Posterior cingulate gyrus (tissue), 11 donors: ENCODE measurements around the gene CFAP300.
A peak's percentile ranks its signal among the peaks of the same experiment; 100 is the strongest.

ENCODE experiments used
- DNase-seq, 10 donors: peaks; one replicate each; pipeline versions ENCODE4 v3.0.0 to v3.0.0-alpha.2; 2020 to 2021; ENCODE audit warnings: mixed read lengths in 3 of 10
- intact Hi-C: fragments of 100-400 bp; cut with DNase I; formaldehyde crosslinking; loops from one replicate; pipeline ENCODE4 v1.15.1; 2023

The CFAP300 gene

GRCh38 chr11:102071497-102072472 is 24.5 kb downstream of the CFAP300 start:
- DNase-seq, result no peak
- intact Hi-C loops, result no loop called here

GRCh38 chr11:102073253-102073652 is 26.0 kb downstream of the CFAP300 start:
- DNase-seq, result no peak
- intact Hi-C loops, result no loop called here

- intact Hi-C loops, result no loop called here
- no peak for DNase-seq
Measured at GRCh38 chr11:102079625-102080024, 32.4 kb downstream of the CFAP300 start.

GRCh38 chr11:102081313-102081712 is 34.1 kb downstream of the CFAP300 start:
- intact Hi-C loops, result no loop called here
- no peak for DNase-seq

- no peak for DNase-seq
- intact Hi-C loops, result no loop called here
Measured at GRCh38 chr11:102085864-102086551, 38.8 kb downstream of the CFAP300 start.

- no peak for DNase-seq
- intact Hi-C loops, result no loop called here
Measured at GRCh38 chr11:102097186-102097585, 49.9 kb downstream of the CFAP300 start.

- no peak for DNase-seq
Measured at GRCh38 chr11:102099755-102100154, 52.5 kb downstream of the CFAP300 start.

GRCh38 chr11:102108734-102109440 is 61.6 kb downstream of the CFAP300 start:
- no peak for DNase-seq
- intact Hi-C loops, result no loop called here

More at GRCh38 chr11:102099755-102100154, 52.5 kb downstream of the CFAP300 start:
- intact Hi-C loops, result no loop called here

GRCh38 chr11:102109896-102110760 is 62.9 kb downstream of the CFAP300 start, which contains the start of gene YAP1:
YAP1 (plus strand) TSS chr11:102110447; CDS start chr11:102110849, 402 bp downstream.
- intact Hi-C loops, result no loop called here
- peak; percentile 22 to 93 (median 60) for DNase-seq

GRCh38 chr11:102110761-102111010 is 63.4 kb downstream of the CFAP300 start:
- intact Hi-C loops, result no loop called here
- no peak for DNase-seq

GRCh38 chr11:102111011-102111786 is 64.0 kb downstream of the CFAP300 start:
- intact Hi-C loops, result no loop called here
- DNase-seq, result peak in 4 of 10 donors; percentile 16 to 78 (median 34)

GRCh38 chr11:102111787-102112508 is 64.7 kb downstream of the CFAP300 start:
- intact Hi-C loops, result no loop called here
- no peak for DNase-seq

GRCh38 chr11:102112509-102112821 is 65.2 kb downstream of the CFAP300 start:
- intact Hi-C loops, result no loop called here
- no peak for DNase-seq

- no peak for DNase-seq
- intact Hi-C loops, result no loop called here
Measured at GRCh38 chr11:102114032-102114431, 66.8 kb downstream of the CFAP300 start.

- no peak for DNase-seq
Measured at GRCh38 chr11:102115557-102115956, 68.3 kb downstream of the CFAP300 start.

GRCh38 chr11:102116453-102117205 is 69.4 kb downstream of the CFAP300 start:
- no peak for DNase-seq
- intact Hi-C loops, result no loop called here

More at GRCh38 chr11:102115557-102115956, 68.3 kb downstream of the CFAP300 start:
- intact Hi-C loops, result no loop called here

- no peak for DNase-seq
- intact Hi-C loops, result no loop called here
Measured at GRCh38 chr11:102117472-102118113, 70.4 kb downstream of the CFAP300 start.

- intact Hi-C loops, result no loop called here
- DNase-seq, result no peak
Measured at GRCh38 chr11:102118937-102119336, 71.7 kb downstream of the CFAP300 start.
